B cell (primary cell): Measurements from ENCODE around the gene ACAP1.

Source experiments
- EZH2 ChIP-seq: IDR thresholded peaks from 2 replicates; pipeline ENCODE4 v1.6.1; 2012; ENCODE audit warnings: borderline replicate concordance, low read depth, mild to moderate bottlenecking, moderate library complexity, low read length; ENCODE audit not compliant: insufficient read depth, poor library complexity, severe bottlenecking
- TF ChIP-seq, protein P1 (sequence below): fragments of 200-600 bp; IDR thresholded peaks from one replicate; pipeline ENCODE4 v1.8.0; 2022; ENCODE audit warnings: antibody characterized with exemption, mild to moderate bottlenecking

DNA sequence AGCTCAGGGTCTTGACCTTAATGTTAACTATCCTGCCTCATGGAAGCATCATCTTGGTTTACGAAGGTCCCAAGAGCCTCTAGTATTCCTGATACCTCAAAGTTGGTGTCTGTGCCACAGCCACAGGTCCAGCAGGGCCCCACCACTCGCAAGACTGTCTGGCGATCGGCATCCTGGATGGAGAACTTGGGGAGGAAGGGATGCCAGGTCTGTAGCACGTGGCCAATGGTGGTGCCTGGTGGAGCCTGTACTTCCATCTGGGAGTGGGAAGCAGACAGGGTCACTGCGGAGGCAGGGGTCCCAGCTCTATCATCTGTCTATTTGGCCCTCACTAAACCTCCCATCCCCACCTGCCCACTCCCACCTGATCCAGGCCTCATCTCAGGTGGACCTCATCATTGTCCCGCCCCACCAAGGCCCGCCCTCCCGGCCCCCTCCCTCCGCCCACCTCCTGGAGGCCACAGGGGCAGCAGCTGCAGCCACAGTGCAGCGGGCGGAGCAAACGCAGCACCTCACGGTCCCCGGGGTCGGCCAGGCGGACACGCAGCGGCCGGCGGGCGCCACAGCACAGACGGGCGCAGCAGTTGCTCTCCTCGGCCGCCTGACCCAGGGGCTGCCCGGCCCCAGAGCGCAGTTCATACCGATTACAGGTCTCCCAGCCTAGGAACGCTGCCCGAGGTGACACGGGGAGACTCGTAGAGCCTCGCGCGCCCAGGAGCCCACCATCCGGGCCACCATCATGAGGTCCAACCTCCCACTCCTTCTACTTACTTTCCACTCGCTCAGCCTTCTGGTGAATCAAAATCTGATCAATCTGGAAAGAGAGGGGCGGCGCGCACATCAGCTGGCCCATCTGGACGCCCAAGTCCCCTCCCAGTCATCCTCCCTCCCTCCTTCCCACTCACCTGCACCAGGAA lies 56.6 kb downstream of the ACAP1 start:
- TF ChIP-seq EZH2, result no peak
- TF ChIP-seq, protein P1, sequence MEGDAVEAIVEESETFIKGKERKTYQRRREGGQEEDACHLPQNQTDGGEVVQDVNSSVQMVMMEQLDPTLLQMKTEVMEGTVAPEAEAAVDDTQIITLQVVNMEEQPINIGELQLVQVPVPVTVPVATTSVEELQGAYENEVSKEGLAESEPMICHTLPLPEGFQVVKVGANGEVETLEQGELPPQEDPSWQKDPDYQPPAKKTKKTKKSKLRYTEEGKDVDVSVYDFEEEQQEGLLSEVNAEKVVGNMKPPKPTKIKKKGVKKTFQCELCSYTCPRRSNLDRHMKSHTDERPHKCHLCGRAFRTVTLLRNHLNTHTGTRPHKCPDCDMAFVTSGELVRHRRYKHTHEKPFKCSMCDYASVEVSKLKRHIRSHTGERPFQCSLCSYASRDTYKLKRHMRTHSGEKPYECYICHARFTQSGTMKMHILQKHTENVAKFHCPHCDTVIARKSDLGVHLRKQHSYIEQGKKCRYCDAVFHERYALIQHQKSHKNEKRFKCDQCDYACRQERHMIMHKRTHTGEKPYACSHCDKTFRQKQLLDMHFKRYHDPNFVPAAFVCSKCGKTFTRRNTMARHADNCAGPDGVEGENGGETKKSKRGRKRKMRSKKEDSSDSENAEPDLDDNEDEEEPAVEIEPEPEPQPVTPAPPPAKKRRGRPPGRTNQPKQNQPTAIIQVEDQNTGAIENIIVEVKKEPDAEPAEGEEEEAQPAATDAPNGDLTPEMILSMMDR, result no peak
